Measurements from ENCODE around the gene CERS4. TPM values are rescaled to one million over a fixed set of nuclear protein-coding genes. Genes with fewer than 3 reads are reported as not detected.

The CERS4 gene
- total RNA-seq, 2 donors from 2014 or later: 170 to 176 TPM

DNA sequence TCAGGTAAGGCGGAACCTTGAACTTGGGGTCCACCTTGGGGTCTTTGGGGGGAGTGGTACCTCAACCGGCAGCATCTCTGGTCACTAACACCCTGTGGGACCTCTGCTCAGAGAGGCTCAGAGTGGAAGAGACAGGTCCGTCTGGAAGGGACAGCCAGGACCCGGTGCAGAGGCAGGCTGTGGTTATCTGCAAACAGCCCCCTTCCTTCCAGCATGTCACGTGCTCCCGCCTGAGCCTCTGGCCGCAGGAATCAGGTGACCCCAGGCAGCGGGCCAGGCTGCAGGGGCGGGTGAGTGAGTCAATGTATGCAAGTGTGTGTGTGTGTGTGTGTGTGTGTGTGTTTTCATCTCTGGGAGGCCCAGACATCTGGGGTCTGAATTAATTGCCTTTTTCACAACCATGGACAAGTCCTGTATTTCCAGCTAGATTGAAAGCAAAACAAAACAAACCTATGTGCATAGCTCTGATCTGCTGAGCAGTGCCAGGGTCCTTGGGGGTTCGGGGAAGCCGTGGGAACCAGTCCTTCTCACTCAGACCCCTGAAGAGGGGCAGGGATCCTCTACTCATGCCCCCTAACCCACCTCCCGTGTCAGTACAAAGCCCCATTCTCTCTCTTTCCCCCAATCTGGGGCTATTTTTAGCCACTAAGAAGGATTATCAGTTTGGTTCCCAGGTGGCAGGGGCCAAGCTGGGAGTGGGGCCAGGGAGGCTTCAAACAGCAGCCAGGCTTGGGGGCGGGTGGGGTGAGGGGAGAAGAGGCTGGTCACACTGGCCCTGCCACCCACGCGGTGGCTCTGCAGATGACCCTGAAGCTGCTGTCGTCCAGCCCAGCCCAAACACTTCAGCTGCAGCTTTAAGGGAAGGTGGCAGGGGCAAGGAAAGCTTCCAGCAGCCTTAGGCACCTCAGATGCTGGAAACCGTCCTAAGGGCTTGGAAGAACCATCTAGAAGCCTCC lies 31.4 kb downstream of the CERS4 start:
- H3K27ac ChIP-seq: peak overlapping the region; percentile 64 to 71
- TF ChIP-seq, protein P1, sequence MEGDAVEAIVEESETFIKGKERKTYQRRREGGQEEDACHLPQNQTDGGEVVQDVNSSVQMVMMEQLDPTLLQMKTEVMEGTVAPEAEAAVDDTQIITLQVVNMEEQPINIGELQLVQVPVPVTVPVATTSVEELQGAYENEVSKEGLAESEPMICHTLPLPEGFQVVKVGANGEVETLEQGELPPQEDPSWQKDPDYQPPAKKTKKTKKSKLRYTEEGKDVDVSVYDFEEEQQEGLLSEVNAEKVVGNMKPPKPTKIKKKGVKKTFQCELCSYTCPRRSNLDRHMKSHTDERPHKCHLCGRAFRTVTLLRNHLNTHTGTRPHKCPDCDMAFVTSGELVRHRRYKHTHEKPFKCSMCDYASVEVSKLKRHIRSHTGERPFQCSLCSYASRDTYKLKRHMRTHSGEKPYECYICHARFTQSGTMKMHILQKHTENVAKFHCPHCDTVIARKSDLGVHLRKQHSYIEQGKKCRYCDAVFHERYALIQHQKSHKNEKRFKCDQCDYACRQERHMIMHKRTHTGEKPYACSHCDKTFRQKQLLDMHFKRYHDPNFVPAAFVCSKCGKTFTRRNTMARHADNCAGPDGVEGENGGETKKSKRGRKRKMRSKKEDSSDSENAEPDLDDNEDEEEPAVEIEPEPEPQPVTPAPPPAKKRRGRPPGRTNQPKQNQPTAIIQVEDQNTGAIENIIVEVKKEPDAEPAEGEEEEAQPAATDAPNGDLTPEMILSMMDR (IDR thresholded peaks at IDR 0.05): no peak
- TF ChIP-seq POLR2A (IDR thresholded peaks at IDR 0.05) (no peak), POLR2AphosphoS5 (IDR thresholded peaks at IDR 0.05) (peak; percentile 84)
- 14% methylated on average over 17 of the region's 17 CpGs for WGBS
- intact Hi-C loops (cut with DNase I): no loop called here
- DNase-seq (ENCODE audit: low spot score): peak; percentile 84
- H3K4me1 ChIP-seq (replicated peaks): peaks cover 12% of the 10 kb centered on the region
- no peak overlapping the region for H3K4me3 ChIP-seq
- no peaks in the 10 kb centered on the region for H3K27me3 ChIP-seq (replicated peaks; ENCODE audit: insufficient read depth)
- H3K36me3 ChIP-seq: no peaks in the 10 kb centered on the region
- no peaks in the 10 kb centered on the region for H3K9me3 ChIP-seq

DNA sequence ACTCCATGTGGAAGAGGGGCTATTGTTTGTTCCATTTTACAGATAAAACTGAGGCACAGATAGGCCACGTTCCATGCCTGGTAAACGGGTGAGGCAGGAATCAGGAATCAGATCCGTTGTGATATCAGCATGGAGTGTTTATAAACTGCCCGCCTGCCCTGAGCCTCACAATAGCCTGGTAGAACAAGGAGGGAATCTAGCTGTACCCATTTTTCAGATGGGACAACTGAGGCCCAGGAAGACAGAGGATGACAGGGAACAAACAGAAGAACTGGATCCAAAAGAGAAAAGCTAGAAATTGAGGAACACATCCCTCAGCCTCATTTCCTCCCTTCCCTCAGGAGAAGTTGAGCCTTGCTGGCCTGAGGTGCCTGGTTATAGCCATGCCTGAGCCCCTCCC lies 32.5 kb downstream of the CERS4 start:
- intact Hi-C loops (cut with DNase I): no loop called here
- no peaks in the 10 kb centered on the region for H3K36me3 ChIP-seq
- H3K27ac ChIP-seq: no peak overlapping the region
- no peaks in the 10 kb centered on the region for H3K9me3 ChIP-seq
- H3K4me1 ChIP-seq (replicated peaks): peaks cover 12% of the 10 kb centered on the region
- WGBS: 83% methylated on average over 4 of the region's 4 CpGs
- no peak for DNase-seq (ENCODE audit: low spot score)
- no peak overlapping the region for H3K4me3 ChIP-seq
- H3K27me3 ChIP-seq (replicated peaks; ENCODE audit: insufficient read depth): no peaks in the 10 kb centered on the region
- TF ChIP-seq POLR2AphosphoS5 (IDR thresholded peaks at IDR 0.05) (no peak), POLR2A (IDR thresholded peaks at IDR 0.05) (no peak)
- TF ChIP-seq, protein P1 (IDR thresholded peaks at IDR 0.05): no peak

DNA sequence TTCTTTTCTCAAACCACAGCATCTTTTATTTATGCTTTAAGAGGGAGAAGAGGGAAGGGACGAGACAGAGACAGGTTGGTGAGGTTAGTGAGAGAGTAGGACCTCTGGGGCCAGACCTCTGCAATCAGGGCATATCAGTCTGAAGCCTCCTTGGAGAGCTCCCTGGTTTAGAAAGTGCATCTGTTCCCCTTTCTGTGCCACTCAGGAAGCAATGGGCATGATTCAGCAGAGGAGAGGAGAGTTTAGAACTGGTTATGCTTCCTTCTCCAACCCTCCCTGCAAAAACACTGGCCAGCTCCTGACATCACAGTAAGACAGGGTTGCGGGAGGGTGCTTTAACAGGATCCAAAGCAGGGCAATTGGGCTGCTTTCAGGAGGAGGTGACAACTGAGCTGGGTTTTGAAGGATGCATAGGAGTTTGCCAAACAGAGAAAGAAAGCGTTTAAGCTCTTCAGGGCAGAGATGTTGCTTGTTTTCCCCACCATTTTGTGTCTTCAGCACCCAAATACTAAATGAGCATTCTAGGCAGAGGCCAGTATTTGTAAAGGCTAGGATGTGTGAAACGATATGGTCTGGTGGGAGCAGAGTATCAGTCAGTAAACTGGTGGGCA lies 33.1 kb downstream of the CERS4 start:
- Histone ChIP-seq H3K9me3 (no peaks in the 10 kb centered on the region), H3K27ac (no peak overlapping the region), H3K36me3 (no peaks in the 10 kb centered on the region), H3K4me3 (no peak overlapping the region), H3K27me3 (replicated peaks; ENCODE audit: insufficient read depth) (no peaks in the 10 kb centered on the region), H3K4me1 (replicated peaks) (peaks cover 12% of the 10 kb centered on the region)
- no peak for DNase-seq (ENCODE audit: low spot score)
- WGBS: 81% methylated on average over 4 of the region's 4 CpGs
- intact Hi-C loops (cut with DNase I): no loop called here
- TF ChIP-seq, protein P1 (IDR thresholded peaks at IDR 0.05): no peak
- TF ChIP-seq POLR2A (IDR thresholded peaks at IDR 0.05): no peak

DNA sequence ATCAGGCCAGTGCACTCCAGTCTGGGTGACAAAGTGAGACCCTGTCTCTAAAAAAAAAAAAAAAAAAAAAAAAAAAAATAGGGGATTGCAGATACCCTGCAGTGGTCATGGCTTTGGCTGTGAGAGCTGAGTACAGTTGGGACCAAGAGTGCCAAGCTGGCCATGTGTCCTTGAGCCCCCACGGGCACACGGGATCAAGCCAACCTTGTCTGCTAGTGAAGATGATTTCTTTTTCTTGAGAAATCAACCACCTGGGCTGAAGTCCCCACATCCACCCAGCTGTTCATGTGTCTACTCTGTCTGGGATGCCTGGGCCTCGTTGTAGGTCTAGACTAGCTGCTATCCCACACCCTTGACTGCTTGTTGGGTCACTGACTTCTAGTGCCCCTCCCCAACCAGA lies 34.0 kb downstream of the CERS4 start:
- Histone ChIP-seq H3K27me3 (replicated peaks; ENCODE audit: insufficient read depth) (no peaks in the 10 kb centered on the region), H3K4me1 (replicated peaks) (peaks cover 12% of the 10 kb centered on the region), H3K36me3 (no peaks in the 10 kb centered on the region), H3K27ac (no peak overlapping the region), H3K9me3 (no peaks in the 10 kb centered on the region), H3K4me3 (no peak overlapping the region)
- TF ChIP-seq POLR2A (IDR thresholded peaks at IDR 0.05) (no peak), POLR2AphosphoS5 (IDR thresholded peaks at IDR 0.05) (no peak)
- TF ChIP-seq, protein P1 (IDR thresholded peaks at IDR 0.05): no peak
- 98% methylated on average over 3 of the region's 3 CpGs for WGBS
- no peak for DNase-seq (ENCODE audit: low spot score)
- intact Hi-C loops (cut with DNase I): no loop called here

Data from prostate gland (tissue), 2 donors.